Suprapubic skin (tissue), 4 donors: ENCODE results near the gene PGM2L1. TPM values are rescaled to one million over a fixed set of nuclear protein-coding genes. Genes with fewer than 3 reads are reported as not detected.

Experiments used
- DNase-seq, 2 donors: peaks; one replicate each; pipeline ENCODE4 v3.0.0-alpha.2; 2019; ENCODE audit warnings: low spot score in 2 of 2
- H3K27ac ChIP-seq: fragments of 200-600 bp; sonication (generic); one replicate; pipeline ENCODE4 v1.5.1; 2019
- H3K27me3 ChIP-seq: fragments of 200-600 bp; sonication (generic); one replicate; pipeline ENCODE4 v1.5.1; 2019
- H3K36me3 ChIP-seq: fragments of 200-600 bp; sonication (generic); one replicate; pipeline ENCODE4 v1.5.1; 2019
- H3K4me1 ChIP-seq: fragments of 200-600 bp; sonication (generic); one replicate; pipeline ENCODE4 v1.5.1; 2019
- H3K4me3 ChIP-seq: fragments of 200-600 bp; sonication (generic); one replicate; pipeline ENCODE4 v1.5.1; 2019; ENCODE audit warnings: mild to moderate bottlenecking
- H3K9me3 ChIP-seq: fragments of 200-600 bp; sonication (generic); one replicate; pipeline ENCODE4 v1.5.1; 2019
- EP300 ChIP-seq: sonication (generic); formaldehyde crosslinking; IDR thresholded peaks from one replicate; pipeline ENCODE4 v1.6.1; 2017; ENCODE audit warnings: antibody characterized with exemption
- POLR2A ChIP-seq, 2 donors: fragments of 450-650 bp; IDR thresholded peaks; one replicate each; pipeline ENCODE4 v1.6.1; 2017; ENCODE audit warnings: antibody characterized with exemption in 2 of 2, mild to moderate bottlenecking in 2 of 2, moderate library complexity in 2 of 2
- POLR2AphosphoS5 ChIP-seq, 3 donors: sonication (generic); formaldehyde crosslinking; IDR thresholded peaks; one replicate each; pipeline ENCODE4 v1.6.1; 2017; ENCODE audit warnings: antibody characterized with exemption in 3 of 3
- WGBS: methylation state at CpG from one replicate; pipeline ENCODE4 v1.1.5; 2018; 5-methylcytosine and 5-hydroxymethylcytosine counted together
- total RNA-seq, 4 donors: library from RNA; depleted of rRNA; stranded (reverse); fragments of >200 nt; gene quantifications; one replicate each; pipeline ENCODE4 v1.1.0, GENCODE V29; 2016
- TF ChIP-seq, protein P1 (sequence below), 2 donors: fragments of 200-600 bp in 1 of 2; fragments of 450-650 bp in 1 of 2; sonication (generic) in 1 of 2; IDR thresholded peaks; one replicate each; pipeline ENCODE4 v1.5.1; 2016 to 2019; ENCODE audit warnings: antibody characterized with exemption in 2 of 2, mild to moderate bottlenecking in 1 of 2, moderate library complexity in 1 of 2

Gene PGM2L1
- total RNA-seq, 4 donors from 2014 or later, result 0.91 to 3.9 (median 2.0) TPM

DNA sequence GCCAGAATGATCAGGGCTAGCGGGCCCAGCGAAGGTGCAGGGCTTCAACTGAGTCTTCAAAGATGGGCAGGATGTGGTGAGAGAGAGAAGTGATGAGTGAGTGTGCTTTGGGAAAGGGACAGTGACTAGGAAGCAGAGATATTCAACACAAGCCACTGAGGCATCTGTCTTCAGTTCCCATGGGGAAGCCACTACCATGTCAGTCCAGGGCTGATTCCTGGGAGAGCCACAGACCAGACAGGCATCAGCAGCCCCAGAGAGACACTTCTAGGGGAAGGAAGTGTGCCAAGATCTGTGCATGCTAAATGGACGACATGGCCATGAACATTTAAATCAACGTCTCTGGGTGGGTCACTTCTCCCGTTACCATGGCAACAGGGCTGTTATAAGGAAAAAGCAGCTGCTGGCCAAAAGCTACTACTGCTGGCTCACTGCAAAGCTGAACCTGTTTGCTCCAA, 115.3 kb downstream of the PGM2L1 start:
- H3K4me1 ChIP-seq, result no peaks in the 10 kb centered on the region
- DNase-seq, result no peak
- WGBS, result 69% methylated on average over 5 of the region's 5 CpGs

DNA sequence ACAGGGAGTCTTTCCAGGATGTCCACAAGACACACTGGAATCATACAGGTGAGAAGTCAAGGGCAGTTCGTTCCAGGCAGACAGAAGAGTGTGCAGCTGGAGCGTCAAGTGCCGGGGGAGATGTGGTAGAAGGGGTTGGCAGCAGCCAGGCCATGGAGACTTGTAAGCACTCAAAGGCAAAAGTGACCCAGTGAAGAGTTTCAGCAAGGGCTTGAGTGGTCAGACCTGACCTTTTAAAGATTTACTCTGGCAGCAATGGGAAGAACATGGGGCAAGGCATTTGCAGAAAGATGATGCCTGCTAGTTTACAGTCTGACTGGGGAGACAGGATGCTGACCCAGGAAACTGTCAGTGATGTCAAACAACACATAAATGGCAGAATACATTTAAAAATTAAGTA, 115.8 kb downstream of the PGM2L1 start:
- 56% methylated on average over 3 of the region's 3 CpGs for WGBS
- TF ChIP-seq EP300, result no peak
- TF ChIP-seq POLR2AphosphoS5 (IDR thresholded peaks at IDR 0.05), result no peak
- TF ChIP-seq, protein P1, sequence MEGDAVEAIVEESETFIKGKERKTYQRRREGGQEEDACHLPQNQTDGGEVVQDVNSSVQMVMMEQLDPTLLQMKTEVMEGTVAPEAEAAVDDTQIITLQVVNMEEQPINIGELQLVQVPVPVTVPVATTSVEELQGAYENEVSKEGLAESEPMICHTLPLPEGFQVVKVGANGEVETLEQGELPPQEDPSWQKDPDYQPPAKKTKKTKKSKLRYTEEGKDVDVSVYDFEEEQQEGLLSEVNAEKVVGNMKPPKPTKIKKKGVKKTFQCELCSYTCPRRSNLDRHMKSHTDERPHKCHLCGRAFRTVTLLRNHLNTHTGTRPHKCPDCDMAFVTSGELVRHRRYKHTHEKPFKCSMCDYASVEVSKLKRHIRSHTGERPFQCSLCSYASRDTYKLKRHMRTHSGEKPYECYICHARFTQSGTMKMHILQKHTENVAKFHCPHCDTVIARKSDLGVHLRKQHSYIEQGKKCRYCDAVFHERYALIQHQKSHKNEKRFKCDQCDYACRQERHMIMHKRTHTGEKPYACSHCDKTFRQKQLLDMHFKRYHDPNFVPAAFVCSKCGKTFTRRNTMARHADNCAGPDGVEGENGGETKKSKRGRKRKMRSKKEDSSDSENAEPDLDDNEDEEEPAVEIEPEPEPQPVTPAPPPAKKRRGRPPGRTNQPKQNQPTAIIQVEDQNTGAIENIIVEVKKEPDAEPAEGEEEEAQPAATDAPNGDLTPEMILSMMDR (IDR thresholded peaks at IDR 0.05), result no peak
- no peak for TF ChIP-seq POLR2A (IDR thresholded peaks at IDR 0.05)
- Histone ChIP-seq H3K4me1 (no peaks in the 10 kb centered on the region), H3K27me3 (no peaks in the 10 kb centered on the region), H3K27ac (no peak overlapping the region), H3K36me3 (no peaks in the 10 kb centered on the region), H3K4me3 (no peak overlapping the region), H3K9me3 (no peaks in the 10 kb centered on the region)
- DNase-seq, result no peak

More for the DNA sequence above, 115.3 kb downstream of the PGM2L1 start:
- no peak overlapping the region for H3K27ac ChIP-seq
- no peaks in the 10 kb centered on the region for H3K9me3 ChIP-seq
- H3K36me3 ChIP-seq, result no peaks in the 10 kb centered on the region
- no peak overlapping the region for H3K4me3 ChIP-seq
- TF ChIP-seq POLR2A (IDR thresholded peaks at IDR 0.05), result no peak
- TF ChIP-seq, protein P1 (IDR thresholded peaks at IDR 0.05), result no peak
- TF ChIP-seq POLR2AphosphoS5 (IDR thresholded peaks at IDR 0.05), result no peak
- TF ChIP-seq EP300, result no peak
- no peaks in the 10 kb centered on the region for H3K27me3 ChIP-seq

DNA sequence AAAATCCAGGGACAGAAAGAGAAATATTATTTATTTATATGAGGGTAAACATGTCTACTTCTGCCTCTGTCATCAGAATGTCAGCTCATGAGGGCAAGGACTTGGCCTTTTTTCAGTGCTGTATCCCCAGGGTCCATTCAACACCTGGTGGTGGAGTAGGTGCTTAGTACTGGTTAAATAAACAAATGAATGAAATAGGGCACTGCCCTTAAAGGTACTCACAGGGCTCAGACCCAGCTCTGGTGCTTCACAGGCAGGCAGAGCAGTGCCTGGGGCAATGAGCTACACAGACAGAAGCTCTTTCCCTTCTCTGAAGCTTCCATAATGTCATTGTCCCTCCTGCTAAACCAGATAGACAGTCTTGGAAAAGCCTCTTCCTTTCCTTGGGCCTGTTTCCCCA, 117.7 kb downstream of the PGM2L1 start:
- Histone ChIP-seq H3K9me3 (no peaks in the 10 kb centered on the region), H3K36me3 (no peaks in the 10 kb centered on the region), H3K27me3 (no peaks in the 10 kb centered on the region), H3K4me3 (no peak overlapping the region), H3K27ac (no peak overlapping the region), H3K4me1 (no peaks in the 10 kb centered on the region)
- no peak for DNase-seq
- TF ChIP-seq, protein P1 (IDR thresholded peaks at IDR 0.05), result no peak
- no peak for TF ChIP-seq EP300
- no peak for TF ChIP-seq POLR2AphosphoS5 (IDR thresholded peaks at IDR 0.05)
- TF ChIP-seq POLR2A (IDR thresholded peaks at IDR 0.05), result no peak

Other genes with a start within 250 kb of the PGM2L1 start
- 10 to 100 TPM; 16.9 to 41.3 (median 29.2) TPM for gene C2CD3, start 227.4 kb downstream of the PGM2L1 start, total RNA-seq
- gene PPME1, start 227.1 kb downstream of the PGM2L1 start, total RNA-seq, result 10 to 100 TPM; 31.3 to 47.1 (median 40.6) TPM
- gene P4HA3, start 86.8 kb downstream of the PGM2L1 start, total RNA-seq, result under 1 TPM in 1 of 4 donors, not detected in 3; 0.42 TPM
- gene KCNE3, start 69.1 kb upstream of the PGM2L1 start, total RNA-seq, result 1 to 10 TPM in 1 of 4 donors, under 1 TPM in 3; 0.17 to 2.0 (median 0.26) TPM
- gene LIPT2, start 95.3 kb upstream of the PGM2L1 start, total RNA-seq, result 10 to 100 TPM in 1 of 4 donors, 1 to 10 TPM in 3; 5.1 to 10.6 (median 7.6) TPM
- gene POLD3, start 194.1 kb upstream of the PGM2L1 start, total RNA-seq, result 10 to 100 TPM; 10.9 to 26.6 (median 14.7) TPM